ENCODE measurements around the gene ATF7IP2. TPM values are rescaled to one million over a fixed set of nuclear protein-coding genes. Genes with fewer than 3 reads are reported as not detected.
"Not testable (repeated sequence)": the region's sequence is repeated elsewhere in the genome, so short reads cannot be mapped to it uniquely, and the experiment has no call there.

ATF7IP2 gene, protein sequence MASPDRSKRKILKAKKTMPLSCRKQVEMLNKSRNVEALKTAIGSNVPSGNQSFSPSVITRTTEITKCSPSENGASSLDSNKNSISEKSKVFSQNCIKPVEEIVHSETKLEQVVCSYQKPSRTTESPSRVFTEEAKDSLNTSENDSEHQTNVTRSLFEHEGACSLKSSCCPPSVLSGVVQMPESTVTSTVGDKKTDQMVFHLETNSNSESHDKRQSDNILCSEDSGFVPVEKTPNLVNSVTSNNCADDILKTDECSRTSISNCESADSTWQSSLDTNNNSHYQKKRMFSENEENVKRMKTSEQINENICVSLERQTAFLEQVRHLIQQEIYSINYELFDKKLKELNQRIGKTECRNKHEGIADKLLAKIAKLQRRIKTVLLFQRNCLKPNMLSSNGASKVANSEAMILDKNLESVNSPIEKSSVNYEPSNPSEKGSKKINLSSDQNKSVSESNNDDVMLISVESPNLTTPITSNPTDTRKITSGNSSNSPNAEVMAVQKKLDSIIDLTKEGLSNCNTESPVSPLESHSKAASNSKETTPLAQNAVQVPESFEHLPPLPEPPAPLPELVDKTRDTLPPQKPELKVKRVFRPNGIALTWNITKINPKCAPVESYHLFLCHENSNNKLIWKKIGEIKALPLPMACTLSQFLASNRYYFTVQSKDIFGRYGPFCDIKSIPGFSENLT
- 4.1 TPM for total RNA-seq

DNA sequence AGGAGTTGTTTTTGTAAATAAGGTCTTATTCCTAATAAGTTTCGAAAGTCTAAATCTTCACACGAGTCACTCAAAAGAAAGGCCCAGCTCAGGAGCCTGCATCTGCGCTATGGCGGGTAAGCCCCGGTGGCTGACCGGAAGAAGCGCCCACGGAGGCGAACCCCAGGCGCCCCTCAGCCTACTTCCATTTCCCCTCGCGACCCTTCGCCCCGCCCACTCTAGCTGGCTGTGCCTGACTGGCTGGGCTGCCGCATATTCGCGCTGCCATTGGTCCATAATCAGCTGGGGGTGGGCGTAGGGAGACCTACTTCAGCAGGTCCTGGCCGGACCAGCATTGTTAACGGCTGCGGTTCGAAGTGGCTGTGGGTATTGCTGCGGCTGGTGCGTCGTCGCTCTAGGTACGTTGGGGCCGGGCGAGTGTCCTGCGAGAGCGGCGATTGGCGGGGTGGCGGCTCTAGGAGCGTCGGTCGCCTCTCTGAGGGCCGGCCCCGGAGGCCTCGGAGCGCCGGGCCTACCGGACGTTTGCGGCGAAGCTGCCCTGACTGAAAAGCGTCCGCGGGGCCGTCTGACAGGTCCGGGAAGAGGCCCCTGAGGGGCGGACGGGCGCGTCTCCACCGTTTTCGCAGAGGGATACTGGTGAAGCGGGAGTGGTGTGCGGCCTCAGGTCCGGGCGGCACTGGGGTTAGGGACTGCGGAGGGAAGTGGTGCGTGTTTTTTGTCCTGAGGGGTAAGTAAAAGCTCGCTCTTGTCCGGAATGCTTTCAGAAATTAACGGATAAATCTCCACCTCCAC, at the start of gene ATF7IP2:
TSS of gene ATF7IP2 (plus strand) at position 337 of the 792 bp plus-strand sequence. CDS start 44,560 bp downstream, outside the sequence.
- peak; percentile 90 for DNase-seq

DNA sequence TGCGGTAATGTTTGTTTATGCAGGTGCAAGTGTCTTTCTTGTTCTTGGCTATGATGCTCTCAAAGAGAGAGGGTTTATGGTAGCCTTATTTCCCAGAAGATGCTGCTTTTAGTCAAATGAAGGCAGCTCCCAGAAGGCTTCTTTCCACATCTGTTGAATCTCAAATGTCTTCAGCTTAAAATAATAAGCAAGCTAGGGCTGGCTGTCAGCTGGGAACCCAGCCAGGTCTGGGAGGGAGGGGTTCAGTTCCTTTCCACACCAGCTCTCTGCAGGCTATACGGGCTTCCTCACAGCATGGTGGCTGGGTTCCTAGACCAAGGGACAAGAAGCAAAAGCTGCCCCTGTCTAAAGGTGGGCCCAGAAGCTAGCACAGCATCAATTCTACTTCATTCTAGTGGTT, 47.4 kb upstream of the ATF7IP2 start:
- peak; percentile 77 for DNase-seq

DNA sequence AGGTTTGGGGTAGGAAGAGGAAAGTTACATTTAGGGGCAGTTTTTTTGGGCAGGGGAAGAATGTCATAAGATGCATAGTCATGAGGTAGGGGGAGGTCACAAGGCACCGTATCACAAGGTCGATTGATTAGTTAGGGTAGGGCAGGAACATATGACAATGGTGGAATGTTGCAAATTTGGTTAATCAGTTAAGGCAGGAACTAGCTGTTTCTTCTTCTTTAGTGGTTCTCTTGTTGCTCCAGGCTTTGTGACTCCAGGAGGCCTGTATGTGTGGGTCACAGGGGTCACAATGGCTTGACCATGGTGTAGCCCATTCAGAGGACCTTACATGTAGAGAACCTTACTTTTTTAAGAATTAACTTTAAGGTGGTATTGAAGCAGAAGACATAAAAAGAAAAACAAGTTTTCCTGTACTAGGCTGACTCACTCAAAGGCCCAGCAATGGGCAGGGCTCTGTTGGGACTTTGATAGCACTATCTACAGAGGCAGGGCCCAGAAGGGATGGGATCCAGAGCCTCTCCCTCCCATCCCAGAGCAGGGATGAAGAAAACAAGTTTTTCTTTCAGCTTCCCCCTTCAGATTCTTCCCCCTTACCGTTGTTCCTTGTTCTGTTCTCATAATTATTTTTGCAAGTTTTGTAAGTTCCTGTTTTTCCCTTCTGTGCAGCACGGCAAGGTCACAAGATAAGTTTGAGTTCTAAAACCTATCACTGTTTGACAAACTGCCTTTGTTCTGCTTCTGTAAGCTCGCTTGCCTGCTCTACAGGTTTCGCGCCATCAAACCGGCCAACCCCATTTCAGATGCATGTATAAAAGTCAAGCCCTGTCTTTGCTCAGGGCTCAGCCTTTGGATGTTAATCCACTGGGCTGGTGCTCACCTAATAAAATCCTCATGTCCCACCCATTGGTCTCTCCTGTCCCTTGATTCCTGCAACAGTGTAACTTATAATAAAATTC, 45.8 kb upstream of the ATF7IP2 start:
- no peak for DNase-seq

DNA sequence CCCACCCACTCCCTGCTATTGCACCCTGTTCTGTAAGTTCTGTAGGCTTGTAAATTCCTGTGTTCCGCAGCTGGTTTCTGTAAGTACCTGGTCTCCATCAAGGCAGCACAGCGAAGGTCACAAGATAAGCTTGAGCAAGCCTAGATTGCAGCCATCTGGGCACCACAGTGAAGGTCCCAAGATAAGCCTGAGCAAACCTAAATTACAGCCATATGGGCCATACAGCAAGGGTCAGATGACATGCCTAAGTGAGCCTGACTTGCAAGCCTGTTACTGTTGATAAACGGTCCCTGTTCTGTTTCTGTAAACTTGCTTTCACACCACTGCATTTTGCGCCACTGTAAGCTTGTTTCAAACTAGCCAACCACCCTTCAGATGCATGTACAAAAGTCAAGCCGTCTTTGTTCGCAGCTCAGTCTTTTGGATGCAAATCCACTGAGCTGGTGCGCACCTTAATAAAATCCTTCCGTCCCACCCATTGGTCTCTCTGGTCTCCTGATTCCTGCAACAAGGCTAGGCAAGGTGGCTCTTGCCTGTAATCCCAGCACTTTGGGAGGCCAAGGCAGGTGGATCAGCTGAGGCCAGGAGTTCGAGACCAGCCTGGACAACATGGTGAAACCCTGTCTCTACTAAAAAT, 42.6 kb upstream of the ATF7IP2 start:
- DNase-seq, result no peak

DNA sequence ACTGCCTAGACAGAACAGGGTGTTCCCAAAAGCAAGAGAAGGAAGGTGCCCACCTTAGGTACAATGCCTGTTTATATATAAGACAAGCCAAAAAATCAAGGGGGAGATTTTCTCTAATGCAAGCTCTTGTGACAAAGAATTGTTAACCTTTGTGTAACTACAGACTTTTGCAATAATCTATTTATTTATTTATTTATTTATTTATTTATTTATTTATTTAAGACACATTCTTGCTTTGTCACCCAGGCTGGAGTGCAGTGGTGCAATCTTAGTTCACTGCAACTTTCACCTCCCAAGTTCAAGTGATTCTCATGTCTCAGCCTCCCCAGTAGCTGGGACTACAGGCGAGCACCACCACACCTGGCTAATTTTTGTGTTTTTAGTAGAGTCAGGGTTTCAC, 41.2 kb upstream of the ATF7IP2 start:
- not testable (repeated sequence) for DNase-seq

DNA sequence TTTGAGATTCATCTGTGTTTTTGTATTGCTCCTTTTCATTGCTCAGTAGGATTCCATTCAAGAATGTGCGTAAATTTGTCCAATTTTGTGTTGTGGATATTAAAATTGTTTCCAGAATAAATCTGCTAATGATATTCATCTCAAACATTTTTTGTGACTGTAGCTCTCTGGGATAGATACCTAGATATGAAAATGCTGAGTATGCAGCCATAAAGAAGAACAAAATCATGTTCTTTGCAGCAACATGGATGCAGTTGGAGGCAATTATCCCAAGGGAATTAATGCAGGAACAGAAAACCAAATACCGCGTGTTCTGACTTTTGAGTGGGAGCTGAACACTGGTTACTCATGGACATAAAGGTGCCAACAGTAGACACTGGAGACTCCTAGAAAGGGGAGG, 40.2 kb upstream of the ATF7IP2 start:
- DNase-seq, result no peak

DNA sequence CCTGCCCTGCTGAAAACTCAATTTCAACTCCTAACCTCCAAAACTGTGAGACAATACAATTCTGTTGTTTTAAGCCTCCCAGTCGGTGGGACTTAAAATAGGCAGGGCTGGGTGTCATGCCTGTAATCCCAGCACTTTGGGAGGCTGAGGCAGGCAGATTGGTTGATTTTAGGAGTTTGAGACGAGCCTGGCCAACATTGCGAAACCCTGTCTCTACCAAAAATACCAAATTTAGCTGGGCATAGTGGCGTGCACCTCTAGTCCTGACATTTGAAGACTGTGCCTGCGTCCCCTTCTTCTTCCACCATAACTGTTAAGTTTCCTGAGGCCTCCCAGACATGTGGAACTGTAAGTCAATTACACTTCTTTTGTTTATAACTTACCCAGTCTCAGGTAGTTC, 36.0 kb upstream of the ATF7IP2 start:
- no peak for DNase-seq

DNA sequence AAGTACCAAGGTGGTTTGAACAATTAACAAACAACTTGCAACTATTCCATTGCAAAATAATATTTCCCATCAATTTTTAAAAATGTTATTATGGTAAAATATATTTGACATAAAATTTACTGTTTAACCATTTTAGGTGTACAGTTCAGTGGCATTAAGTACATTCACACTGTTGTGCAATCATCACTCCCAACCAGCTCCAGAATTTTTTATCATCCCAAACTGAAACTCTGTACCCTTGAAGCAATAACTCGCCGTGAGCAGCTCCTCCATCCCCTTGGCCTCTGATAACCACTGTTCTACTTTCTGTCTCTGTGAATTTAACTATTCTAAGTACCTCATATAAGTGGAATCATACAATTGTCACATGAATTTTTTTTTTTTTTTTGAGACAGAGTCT, 33.6 kb upstream of the ATF7IP2 start:
- no peak for DNase-seq

DNA sequence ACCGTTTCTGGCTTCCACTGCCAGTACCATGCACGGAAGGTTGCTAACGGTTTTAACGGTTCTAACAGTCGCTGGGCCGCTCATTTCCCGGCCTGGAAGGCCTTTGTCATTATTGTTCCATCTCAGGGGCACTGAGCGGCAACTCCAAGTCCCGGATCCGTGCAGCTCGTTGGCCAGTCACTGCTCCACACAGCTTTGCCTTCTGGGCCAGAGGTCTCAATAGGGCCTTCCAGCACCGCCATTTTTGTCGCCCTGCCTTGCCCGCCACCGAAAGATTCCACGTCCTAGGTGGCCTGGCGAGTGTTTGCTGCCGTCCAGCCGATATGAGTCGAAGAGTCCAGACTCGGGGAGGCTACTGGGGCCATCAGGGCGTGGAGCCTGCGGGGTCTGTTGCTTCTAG, 30.3 kb upstream of the ATF7IP2 start:
- no peak for DNase-seq

DNA sequence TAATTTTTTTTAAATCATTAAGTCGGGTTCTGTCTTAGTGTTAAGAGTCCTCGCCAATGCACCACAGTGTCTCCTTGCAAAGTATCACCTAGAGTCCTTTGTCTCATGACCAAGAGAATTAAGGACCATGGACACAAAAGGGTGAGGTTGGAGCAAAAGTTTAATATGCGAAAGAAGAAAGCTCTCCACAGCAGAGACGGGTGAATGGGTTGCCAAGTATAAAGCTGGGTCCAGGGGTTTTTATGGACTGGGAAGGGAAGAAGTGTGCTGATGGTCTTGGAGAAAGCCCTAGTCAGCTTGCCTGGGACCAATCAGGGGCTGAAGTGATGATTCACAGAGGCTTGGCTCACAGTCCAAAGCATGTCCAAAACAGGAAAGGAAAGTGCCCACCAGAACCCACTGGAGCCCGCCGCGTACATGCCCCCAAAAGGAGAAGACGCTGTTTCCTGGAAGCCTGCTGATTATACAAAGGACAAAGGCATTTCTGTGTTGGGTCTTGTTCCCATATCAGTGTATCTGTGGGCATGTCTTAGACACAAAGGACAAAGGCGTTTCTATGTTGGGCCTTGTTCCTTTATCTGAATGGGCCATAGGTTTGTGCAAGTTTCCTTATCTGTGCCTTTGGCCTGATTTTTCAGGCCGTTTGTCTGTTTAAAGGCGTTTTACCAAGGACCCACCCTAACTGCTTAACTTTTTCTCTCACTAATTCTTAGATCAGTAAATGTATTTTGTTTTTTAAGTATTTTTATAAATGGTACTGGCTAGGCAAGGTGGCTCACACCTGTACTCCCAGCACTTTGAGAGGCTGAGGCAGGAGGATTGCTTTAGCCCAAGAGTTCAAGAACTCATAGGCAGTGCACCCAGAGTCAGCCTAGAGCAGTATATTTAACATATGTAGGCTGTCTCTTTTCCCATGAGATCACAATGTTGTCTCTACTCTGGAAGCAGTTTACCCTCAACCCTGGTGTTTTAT, 28.7 kb upstream of the ATF7IP2 start:
- no peak for DNase-seq

DNA sequence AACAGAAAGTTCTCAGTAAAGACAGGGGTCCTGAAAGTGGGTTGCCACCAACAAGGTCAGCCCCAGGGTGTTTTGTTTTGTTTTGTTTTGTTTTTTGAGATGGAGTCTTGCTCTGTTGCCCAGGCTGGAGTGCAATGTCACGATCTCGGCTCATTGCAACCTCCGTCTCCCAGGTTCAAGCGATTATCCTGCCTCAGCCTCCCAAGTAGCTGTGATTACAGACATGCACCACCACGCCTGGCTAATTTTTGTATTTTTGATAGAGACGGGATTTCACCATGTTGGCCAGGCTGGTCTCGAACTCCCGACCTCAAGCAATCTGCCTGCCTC, 24.1 kb upstream of the ATF7IP2 start:
- DNase-seq, result not testable (repeated sequence)

DNA sequence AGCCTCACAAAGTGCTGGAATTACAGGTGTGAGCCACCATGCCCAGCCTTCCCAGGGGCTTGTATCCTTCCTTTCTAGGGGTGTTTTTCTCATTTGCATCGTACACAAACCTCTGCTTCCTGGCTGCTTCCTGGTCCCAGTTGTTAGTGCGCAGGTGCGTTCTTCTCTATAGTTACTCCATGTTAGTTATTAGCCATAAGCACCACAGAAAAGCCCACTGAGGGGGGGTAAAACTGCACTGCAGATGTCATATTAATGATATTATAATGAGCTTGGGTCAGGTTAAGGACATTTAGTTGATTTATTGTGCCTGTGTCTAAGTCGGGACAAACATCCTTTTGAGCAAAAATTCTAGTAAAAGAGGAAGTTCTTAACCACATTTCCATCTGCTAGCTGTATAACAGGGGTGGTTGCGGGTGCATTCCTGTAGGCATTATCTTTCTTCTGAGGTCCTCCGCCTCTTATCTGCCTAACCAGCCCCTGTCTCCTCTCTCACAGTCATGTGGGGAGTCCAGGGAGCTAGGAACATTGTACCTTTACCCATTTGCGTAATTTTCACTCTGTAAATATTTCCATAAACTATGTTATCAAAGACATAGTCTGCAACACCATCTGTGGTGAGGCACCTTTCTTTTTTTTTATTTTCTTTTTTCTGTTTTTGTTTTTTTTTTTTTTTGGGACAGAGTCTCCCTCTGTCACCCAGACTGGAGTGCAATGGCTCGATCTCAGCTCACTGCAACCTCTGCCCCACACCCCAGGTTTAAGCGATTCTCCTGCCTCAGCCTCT, 23.6 kb upstream of the ATF7IP2 start:
- no peak for DNase-seq

DNA sequence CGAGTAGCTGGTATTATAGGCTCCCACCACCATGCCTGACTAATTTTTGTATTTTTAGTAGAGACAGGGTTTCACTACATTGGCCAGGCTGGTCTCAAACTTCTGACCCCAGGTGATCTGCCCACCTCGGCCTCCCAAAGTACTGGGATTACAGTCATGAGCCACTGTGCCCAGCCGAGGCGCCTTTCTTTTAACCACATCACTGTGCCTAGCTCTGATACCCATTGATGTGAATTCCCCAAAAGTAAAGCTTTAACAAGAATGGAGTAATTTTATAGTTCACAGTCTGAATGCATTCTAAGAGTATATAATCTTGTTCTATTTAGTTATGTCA, 23.0 kb upstream of the ATF7IP2 start:
- not testable (repeated sequence) for DNase-seq

DNA sequence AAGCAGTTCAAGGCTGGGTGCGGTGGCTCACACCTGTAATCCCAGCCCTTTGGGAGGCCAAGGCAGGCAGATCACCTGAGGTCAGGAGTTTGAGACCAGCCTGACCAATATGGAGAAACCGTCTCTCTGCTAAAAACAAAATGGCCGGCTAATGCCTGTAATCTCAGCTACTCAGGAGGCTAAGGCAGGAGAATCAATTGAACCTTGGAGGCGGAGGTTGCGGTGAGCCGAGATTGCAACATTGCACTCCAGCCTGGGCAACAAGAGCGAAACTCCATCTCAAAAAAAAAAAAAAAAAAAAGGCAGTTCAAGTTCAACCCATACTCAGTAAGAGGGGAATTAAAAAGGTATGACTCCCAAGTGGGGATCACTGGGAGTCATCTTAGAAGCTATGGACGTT, 19.2 kb upstream of the ATF7IP2 start:
- not testable (repeated sequence) for DNase-seq

DNA sequence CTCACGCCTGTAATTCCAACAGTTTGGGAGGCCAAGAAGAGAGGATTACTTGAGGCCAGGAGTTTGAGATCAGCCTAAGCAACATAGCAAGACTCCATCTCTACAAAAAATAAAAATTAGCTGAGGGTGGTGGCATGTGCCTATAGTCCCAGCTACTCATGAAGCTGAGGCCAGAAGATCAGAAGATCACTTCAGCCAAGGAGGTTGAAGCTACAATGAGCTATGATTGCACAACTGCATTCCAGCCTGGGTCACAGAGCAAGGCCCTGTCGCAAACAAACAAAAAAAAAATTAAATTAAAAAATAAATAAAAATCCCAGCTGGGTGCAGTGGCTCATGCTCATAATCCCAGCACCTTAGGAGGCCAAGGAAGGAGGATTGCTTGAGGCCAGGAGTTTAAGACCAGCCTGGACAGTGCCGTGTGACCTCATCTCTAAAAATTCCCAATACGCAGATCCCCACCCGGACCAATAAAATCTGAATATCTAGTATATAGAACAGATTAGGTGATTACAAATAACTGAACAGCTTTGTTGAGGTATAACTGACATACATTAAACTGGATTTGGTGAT, 18.2 kb upstream of the ATF7IP2 start:
- no peak for DNase-seq

DNA sequence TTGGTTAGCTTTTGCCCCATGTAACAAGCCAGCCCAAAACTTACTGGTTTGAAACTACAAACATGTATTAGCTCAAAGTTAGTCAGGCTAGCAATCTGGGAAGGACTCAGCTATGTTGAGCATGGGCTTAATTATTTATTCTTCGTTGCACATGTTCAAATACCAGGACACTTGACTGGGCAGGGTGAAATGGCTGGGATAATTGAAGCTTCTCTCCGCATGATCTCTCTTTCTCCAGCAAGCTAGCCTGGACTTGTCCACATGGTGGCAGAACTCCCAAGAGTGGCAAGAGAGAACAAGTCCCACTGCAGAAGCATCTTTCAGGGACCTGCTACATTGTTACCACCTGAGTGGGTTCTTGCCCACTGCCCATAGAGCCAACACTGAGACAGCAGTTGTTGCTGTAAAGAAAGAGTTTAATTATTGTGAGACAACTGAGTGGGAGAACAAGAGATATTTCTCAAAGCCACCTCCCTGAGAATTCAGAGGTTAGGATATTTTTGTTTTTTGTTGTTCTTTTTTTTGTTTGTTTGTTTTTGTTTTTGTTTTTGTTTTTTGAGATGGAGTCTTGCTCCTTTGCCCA, 16.8 kb upstream of the ATF7IP2 start:
- DNase-seq, result no peak

DNA sequence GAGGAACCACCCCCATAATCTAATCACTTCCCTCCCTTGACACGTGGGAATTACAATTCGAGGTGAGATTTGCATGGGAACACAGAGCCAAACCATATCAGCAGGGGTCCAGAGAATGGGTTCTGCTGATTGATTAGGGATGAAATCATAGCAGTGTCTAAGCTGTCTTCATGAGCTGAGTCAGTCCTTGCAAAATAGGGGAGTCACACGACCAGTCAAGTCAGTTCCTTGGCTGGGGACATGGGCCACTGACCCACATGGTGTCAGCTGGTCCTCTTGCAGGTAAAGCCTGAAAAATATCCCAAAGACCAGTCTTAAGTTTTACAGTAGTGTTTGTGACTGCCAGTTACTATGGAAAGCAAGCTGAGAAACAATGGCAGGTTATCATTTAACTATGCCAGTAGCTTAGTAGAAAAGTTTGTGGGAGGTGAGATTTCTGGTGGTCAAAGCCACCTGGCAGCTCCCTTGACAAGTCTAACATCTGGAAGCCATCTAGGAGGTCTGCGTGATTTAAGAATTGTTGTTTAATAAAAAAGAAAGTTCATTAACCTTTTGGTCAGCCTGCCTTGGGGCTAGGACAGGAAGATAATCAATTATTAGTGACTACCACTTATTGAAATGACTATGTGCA, 15.7 kb upstream of the ATF7IP2 start:
- DNase-seq, result no peak

DNA sequence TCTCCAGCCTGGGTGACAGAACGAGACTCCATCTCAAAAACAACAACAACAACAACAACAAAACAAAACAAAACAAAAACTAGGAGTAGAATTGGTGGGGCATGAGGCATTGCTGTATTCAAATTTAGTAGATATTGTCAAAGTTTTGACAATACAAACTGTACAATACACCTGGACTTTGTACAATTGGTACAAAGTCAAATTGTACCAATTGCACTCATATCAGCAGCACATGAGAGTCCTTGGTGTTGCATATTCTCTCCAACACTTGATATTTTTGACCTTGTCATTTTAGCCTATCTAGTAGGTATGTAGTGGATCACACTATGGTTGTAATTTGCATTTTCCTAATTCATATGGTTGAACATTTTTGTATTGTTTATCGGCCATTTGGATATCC, 14.3 kb upstream of the ATF7IP2 start:
- no peak for DNase-seq

All from tongue (tissue), 2 donors.